ENCODE measurements around the gene DFFB. TPM values are rescaled to one million over a fixed set of nuclear protein-coding genes. Genes with fewer than 3 reads are reported as not detected.

The DFFB gene
- total RNA-seq, 1 experiment from 2014 or later: 11.9 TPM

DNA sequence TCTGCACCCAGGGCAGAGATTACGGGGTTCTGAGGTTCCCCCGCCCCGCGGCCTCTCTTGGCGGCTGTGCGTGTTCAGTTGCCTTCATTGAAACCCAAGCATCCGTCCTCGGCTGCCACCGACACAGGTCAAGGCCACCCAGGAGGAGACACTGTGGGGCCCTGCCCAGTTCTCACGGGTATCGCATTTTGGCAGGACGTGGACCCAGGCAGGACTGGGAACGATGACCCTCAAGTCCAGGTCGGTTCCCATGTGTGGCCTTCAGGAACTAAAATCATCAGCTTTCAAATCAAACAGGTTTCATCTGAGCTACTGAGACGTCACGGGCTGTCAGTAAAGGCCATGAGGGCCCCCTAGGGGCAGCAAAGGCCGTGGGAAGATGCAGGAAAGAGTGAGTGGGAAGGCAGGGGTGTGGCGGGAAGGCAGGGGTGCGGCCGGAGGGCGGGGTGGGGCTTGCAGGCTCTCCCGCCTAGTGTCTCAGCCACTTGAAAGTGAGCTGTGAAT lies 49.8 kb downstream of the DFFB start:
- no peaks in the 10 kb centered on the region for H3K4me1 ChIP-seq (replicated peaks)
- peaks cover 10% of the 10 kb centered on the region for H3K27me3 ChIP-seq (replicated peaks)
- H3K27ac ChIP-seq: no peak overlapping the region
- H3K36me3 ChIP-seq: no peaks in the 10 kb centered on the region
- H3K9me3 ChIP-seq (replicated peaks): no peaks in the 10 kb centered on the region
- no peak overlapping the region for H3K4me3 ChIP-seq
- DNase-seq (ENCODE audit: low read depth in 1 of 2, low spot score in 2 of 2): no peak

DNA sequence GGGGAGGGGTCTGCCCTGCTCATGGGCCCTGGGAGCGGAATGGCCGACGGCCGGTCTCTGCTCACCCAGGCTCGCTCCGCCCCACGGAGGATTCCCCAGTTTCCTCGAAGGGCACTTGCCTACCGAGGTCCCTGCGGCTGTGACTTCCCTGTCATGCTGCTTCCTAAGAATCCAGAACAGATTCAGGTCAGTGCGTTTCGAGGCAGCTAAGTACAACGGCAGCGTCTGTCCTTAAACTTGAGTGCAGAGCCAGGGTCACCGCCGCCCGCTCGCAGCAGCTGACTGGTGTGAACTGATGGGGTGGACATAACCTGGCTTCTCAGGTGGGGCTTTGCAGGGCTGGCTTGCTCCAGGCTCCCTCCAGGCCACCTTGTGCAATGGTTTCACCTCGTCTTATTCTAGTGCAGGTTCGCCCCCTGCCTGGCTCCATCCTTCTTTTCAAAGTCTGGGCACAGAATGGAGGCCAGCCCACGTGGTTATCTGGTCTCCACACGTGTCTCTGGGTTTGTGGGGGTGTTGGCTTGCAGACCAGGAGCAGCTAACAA lies 50.4 kb downstream of the DFFB start:
- Histone ChIP-seq H3K27me3 (replicated peaks) (peaks cover 10% of the 10 kb centered on the region), H3K36me3 (no peaks in the 10 kb centered on the region), H3K9me3 (replicated peaks) (no peaks in the 10 kb centered on the region), H3K4me3 (no peak overlapping the region), H3K4me1 (replicated peaks) (no peaks in the 10 kb centered on the region), H3K27ac (no peak overlapping the region)
- no peak for DNase-seq (ENCODE audit: low read depth in 1 of 2, low spot score in 2 of 2)

DNA sequence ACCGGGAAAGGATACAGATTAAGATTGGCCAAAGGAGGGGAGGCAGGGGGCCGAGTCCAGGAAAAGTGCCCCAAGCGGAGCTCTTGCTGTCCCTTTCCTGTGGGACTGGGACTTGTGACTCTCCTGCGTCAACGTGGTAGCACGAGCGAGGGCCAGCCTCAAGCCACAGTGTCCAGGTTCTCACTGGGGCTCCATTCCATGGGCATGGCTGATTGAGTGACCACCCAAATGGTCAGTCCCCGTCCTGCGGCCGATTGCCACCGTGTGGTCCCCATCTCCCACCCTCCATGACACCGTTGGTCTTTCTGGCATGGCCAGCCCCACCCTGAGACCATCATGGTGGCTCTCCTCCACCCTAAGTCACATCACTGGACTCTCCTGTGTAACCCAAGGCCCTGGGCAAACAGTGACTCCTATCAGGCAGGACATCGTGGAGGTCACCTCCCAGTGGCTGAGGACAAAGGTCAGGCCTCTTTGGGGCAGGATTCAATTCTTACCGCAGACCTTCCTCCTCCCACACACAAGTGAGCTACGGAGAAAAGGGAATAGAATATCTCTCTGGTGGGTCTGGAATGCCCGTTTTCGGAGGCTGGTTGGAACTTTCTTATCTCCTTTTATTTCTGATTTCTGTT lies 51.7 kb downstream of the DFFB start:
- Histone ChIP-seq H3K36me3 (no peaks in the 10 kb centered on the region), H3K27me3 (replicated peaks) (peaks cover 10% of the 10 kb centered on the region), H3K27ac (no peak overlapping the region), H3K9me3 (replicated peaks) (no peaks in the 10 kb centered on the region), H3K4me1 (replicated peaks) (no peaks in the 10 kb centered on the region), H3K4me3 (no peak overlapping the region)
- DNase-seq (ENCODE audit: low read depth in 1 of 2, low spot score in 2 of 2): no peak

DNA sequence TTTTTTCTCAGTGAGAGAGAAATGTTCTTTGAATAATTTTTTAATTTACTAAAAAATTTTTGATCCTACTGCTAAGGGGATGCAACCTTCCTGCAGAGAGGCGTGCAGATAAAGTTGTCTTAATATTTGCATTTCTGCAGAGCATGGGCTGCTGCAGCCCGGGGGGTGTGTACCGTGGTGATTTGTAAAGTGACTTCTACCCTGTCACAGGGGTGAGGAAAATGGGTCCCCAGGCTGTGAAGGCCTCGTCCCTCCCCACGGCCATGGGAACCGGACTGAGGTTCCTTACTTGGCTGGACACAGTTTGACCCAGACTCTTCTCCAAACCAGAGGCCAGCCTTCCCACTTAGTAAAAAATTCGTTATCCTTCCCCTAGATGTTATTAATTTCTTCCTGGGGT lies 52.3 kb downstream of the DFFB start:
- Histone ChIP-seq H3K4me3 (no peak overlapping the region), H3K27ac (no peak overlapping the region), H3K9me3 (replicated peaks) (no peaks in the 10 kb centered on the region), H3K36me3 (no peaks in the 10 kb centered on the region), H3K27me3 (replicated peaks) (peaks cover 10% of the 10 kb centered on the region), H3K4me1 (replicated peaks) (no peaks in the 10 kb centered on the region)
- DNase-seq (ENCODE audit: low read depth in 1 of 2, low spot score in 2 of 2): no peak

DNA sequence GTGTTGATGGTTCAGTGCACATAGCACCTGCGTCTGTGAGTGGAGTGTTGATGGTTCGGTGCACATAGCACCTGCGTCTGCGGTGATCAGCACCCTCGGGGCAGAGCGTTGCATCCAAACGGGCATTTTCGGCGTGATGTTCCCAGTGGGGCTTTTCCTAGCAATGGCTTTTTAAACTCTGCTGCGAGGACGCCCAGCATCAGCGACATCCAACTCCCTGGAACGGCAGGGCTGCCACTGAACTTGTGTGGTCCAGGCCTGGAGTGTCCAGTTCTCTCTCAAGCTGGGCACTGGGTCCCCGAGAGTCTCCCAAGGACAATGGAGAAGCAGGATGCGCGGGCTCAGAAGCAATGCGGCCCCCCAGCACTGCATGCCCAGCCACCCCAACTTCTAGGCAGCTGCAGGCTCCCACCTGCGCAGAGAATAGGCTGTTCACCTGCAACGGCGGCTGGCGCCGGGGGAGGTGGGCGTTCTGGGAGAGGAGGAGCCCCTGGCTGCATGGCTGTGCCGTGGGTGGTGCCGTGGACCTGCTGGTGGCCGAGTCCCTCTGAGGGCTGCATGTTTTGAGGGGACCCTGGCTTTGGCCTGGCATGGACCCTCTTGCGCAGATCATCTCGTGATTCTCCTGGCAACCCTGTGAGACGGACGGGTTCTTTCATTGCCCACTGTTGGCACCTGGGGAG lies 52.9 kb downstream of the DFFB start:
- no peak for DNase-seq (ENCODE audit: low read depth in 1 of 2, low spot score in 2 of 2)
- Histone ChIP-seq H3K9me3 (replicated peaks) (no peaks in the 10 kb centered on the region), H3K36me3 (no peaks in the 10 kb centered on the region), H3K27me3 (replicated peaks) (peaks cover 10% of the 10 kb centered on the region), H3K4me3 (no peak overlapping the region), H3K27ac (no peak overlapping the region), H3K4me1 (replicated peaks) (no peaks in the 10 kb centered on the region)

DNA sequence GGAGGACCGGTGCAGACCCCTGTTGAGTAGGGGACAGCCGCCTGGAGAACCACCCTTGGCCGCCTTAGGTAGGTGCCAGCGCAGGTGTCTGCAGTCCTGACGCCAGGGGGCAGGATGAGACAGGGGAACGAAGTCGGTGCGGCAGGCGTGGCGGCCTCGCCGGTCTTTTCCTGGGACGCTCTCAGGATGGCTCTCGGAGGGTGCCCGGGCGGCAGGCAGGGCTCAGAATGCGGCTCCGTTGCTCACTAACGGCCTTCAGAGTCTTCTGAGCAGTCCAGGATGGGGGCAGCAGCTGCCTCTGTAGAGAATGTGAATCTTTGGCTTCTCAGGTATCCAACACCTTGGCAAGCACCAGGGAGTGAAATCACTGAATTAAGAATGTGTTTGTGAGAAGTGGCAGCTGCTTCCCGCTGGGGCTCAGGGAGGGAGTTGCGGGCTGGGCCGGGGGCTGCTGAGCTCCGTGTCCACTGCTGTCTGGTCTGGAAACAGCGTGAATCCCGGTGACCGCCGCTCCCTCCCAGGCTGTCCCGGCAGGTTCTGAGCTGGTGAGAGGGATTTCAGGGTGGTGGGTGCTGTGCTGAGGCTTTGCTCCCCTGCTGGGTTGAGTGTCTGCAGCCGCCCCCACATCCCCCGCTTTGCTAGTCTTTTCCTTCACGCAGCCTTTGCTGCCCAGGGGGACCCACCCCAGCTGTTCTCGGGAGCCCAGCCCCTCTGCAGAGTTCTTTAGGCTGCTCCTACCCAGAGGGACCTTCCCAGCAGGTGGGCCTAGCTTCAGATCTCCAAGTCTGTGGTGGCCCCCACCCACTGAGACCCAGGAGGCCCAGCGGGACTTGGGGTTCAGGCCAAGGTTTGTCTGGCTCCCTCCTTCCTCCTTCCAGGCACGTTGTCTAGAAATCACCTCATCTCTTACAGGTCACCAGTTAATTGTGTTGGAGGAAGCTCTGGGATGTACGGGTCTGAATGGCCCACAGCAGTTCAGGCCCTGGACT lies 53.9 kb downstream of the DFFB start:
- peak; percentile 31 to 69 for DNase-seq (ENCODE audit: low read depth in 1 of 2, low spot score in 2 of 2)
- no peak overlapping the region for H3K4me3 ChIP-seq

DNA sequence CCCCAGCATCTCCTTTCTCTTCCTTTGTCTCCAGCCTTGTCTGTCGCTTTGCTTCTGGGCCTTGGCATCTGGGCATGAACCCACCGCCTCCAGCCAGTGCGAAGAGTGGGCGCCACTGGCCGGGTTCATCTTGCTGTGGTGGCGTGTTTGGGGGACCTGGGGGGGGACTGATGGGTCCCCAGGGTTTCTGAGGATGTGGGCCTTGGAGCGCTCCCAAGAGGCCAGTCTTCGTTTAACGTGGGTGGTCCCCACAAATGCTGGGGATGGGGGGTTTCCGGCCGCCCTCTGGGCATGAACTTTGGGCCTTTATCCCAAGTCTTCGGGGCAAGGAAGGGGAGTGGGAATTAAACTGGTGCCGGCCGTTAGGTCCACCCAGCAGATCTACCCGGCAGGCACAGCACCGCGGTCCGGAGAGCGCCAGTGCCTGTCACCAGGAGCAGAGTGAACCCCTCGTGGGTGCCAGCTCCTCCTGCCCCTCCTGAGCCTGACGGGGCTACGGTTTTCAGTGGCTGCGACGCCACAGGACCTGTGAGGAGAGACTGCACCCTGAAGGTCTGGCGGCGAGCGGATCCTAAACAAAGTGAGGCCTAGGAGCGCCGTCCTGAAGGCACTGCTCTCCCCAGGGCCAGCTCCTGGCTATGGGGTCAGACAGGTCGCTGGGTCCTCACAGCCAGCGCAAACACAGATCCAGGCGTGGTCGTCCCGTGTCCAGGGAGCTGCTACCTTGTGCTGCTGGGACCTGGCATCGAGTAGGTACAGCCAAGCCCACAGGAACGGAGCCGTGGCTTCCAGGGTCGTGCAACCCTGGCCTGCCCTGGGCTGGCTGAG lies 54.9 kb downstream of the DFFB start:
- no peaks in the 10 kb centered on the region for H3K4me1 ChIP-seq (replicated peaks)
- peaks cover 10% of the 10 kb centered on the region for H3K27me3 ChIP-seq (replicated peaks)
- no peak overlapping the region for H3K4me3 ChIP-seq
- no peaks in the 10 kb centered on the region for H3K36me3 ChIP-seq
- no peak for DNase-seq (ENCODE audit: low read depth in 1 of 2, low spot score in 2 of 2)
- no peaks in the 10 kb centered on the region for H3K9me3 ChIP-seq (replicated peaks)
- H3K27ac ChIP-seq: no peak overlapping the region

More for the DNA sequence above, 53.9 kb downstream of the DFFB start:
- H3K36me3 ChIP-seq: no peaks in the 10 kb centered on the region
- H3K27me3 ChIP-seq (replicated peaks): peaks cover 10% of the 10 kb centered on the region
- H3K27ac ChIP-seq: no peak overlapping the region
- H3K9me3 ChIP-seq (replicated peaks): no peaks in the 10 kb centered on the region
- no peaks in the 10 kb centered on the region for H3K4me1 ChIP-seq (replicated peaks)

DNA sequence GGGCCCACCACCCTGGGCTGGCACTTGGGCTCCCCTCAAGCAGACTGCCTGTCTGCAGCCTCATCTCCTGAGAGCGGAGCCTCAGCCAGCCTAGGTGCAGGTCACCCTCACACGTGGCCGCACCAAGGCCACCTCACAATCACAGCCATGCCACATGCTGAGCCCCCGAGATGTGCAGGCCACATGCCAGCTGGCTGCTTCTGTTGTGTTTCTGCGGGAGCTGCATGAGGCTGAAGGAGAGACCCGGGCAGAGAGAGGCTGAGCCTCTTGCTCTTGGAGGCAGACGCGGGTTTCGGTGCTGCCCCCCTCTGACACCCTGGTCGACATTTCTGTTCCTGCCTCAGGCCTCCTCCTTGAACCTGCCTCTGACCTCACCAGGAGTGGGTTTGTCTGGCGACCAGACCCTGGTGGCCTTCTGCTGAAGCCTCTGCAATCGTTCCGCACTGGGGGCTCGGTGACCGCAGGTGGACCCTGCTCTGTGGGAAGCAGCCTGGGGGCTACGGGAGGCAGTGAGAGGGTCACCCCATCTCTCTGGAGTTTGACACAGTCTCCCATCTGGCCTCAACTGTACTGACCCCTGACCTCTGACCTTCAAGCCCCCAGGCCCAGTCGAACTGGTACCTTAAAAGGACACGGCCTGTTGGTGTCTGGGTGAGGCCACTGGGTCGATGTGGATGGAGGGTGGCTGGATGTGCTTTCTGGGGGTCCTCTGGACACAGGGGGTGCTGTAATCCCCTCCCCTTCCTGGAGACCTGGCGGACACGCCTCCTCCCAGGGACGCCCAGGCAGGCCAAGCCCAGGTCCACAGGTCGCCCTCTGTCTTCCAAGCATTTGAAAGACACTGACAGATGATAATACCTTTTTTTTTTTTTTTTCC lies 55.8 kb downstream of the DFFB start:
- DNase-seq (ENCODE audit: low read depth in 1 of 2, low spot score in 2 of 2): no peak
- Histone ChIP-seq H3K4me3 (no peak overlapping the region), H3K27me3 (replicated peaks) (peaks cover 10% of the 10 kb centered on the region), H3K36me3 (no peaks in the 10 kb centered on the region), H3K4me1 (replicated peaks) (no peaks in the 10 kb centered on the region), H3K9me3 (replicated peaks) (no peaks in the 10 kb centered on the region), H3K27ac (no peak overlapping the region)

DNA sequence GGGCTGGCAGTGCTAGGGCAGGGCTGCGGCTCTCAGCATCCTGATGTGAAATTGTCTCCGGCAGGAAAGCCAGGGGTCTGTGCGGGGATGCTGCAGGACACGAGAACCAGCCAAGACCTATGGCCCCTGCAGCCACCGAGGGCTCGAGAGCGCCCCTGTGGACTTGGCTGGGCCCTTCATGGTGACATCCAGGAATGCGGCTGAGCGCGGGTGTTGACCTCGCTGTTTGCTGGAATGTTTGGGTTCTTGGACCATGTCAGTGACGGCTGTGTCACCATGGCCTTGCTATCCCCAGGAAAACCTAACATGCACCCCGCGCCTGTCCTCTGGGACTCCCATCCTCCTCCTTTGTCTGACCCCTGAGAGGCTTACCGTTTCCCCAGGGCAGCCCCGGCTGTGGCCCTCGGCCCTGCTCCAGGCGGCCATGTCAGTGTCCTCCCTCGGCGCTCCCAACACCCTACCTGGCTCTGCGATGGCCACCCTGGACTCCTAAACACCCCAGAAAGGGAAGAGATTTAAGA lies 57.1 kb downstream of the DFFB start:
- Histone ChIP-seq H3K27ac (no peak overlapping the region), H3K27me3 (replicated peaks) (peaks cover 10% of the 10 kb centered on the region), H3K9me3 (replicated peaks) (no peaks in the 10 kb centered on the region), H3K36me3 (no peaks in the 10 kb centered on the region), H3K4me3 (no peak overlapping the region), H3K4me1 (replicated peaks) (no peaks in the 10 kb centered on the region)
- DNase-seq (ENCODE audit: low read depth in 1 of 2, low spot score in 2 of 2): no peak

DNA sequence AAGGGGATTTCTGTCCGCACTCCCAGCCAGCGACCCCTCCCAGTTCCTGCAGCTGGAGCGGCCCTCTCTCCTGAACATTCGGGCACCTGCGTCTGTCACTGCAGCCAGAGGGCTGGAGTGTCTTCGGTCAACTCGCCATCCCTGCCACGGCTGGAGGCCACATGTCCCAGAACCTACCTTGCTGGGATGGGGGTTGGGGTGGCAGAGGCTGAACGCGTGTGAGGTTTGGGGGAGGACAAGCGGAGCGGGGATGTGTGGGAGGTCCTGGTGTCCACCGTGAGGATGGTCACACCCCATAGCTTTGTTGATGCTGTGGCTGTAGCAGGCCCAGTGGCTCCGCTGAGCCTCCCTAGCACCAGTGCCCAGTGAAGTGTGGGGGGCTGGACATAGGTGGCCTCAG lies 57.6 kb downstream of the DFFB start:
- H3K36me3 ChIP-seq: no peaks in the 10 kb centered on the region
- H3K9me3 ChIP-seq (replicated peaks): no peaks in the 10 kb centered on the region
- no peaks in the 10 kb centered on the region for H3K4me1 ChIP-seq (replicated peaks)
- DNase-seq (ENCODE audit: low read depth in 1 of 2, low spot score in 2 of 2): no peak
- no peak overlapping the region for H3K27ac ChIP-seq
- H3K27me3 ChIP-seq (replicated peaks): peaks cover 10% of the 10 kb centered on the region
- H3K4me3 ChIP-seq: no peak overlapping the region

DNA sequence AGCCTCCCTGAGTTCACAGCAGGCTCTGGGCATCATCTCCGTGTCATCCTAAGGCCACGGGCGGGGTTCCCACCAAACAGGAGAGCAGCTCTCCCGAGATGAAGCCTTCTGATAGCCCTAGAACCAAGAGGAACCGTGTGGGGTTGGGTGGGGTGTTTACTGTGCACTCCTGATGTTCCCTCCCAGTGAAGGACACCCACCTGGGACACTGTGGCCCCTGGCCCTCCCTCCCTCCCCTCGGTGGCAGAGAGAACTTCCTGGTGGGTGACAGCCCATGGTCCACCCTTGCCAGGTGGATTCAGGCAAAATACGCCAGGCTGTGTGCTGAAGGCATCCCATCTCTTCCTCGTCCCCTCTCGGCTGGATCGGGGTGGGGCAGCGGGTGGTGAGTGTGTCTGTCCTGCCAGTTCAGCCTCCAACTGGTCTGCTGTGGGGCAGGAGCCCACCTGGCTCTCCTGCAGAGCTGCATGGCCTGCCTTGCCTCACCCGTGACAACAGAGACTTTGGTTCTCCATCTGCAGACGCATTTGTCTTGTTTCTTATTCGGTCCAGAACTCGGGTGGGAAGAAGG lies 58.4 kb downstream of the DFFB start:
- Histone ChIP-seq H3K27me3 (replicated peaks) (peaks cover 8% of the 10 kb centered on the region), H3K4me1 (replicated peaks) (no peaks in the 10 kb centered on the region), H3K27ac (no peak overlapping the region), H3K36me3 (no peaks in the 10 kb centered on the region), H3K9me3 (replicated peaks) (no peaks in the 10 kb centered on the region), H3K4me3 (no peak overlapping the region)
- DNase-seq (ENCODE audit: low read depth in 1 of 2, low spot score in 2 of 2): no peak

DNA sequence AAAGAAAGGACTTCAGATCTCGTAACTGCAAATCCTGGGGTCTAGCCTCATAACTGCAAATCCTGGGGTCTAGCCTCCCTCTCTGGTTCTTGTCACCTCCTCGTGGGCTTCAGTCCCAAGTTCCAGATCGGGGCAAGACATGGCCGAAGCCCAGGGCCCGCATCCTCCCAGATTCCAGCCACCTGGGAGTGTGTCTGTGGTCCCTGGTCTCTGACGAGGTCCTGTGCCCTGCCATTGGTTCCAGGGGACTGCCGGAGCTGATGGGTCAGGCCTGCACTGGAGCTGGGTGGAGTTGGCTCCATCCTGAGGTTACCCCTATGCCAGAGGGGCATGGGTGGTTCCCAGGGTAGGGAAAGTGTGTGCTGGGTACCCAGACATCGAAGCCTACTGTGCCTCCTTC lies 60.5 kb downstream of the DFFB start:
- Histone ChIP-seq H3K4me1 (replicated peaks) (no peaks in the 10 kb centered on the region), H3K36me3 (no peaks in the 10 kb centered on the region), H3K4me3 (no peak overlapping the region), H3K9me3 (replicated peaks) (no peaks in the 10 kb centered on the region), H3K27me3 (replicated peaks) (no peaks in the 10 kb centered on the region), H3K27ac (no peak overlapping the region)
- no peak for DNase-seq (ENCODE audit: low read depth in 1 of 2, low spot score in 2 of 2)
